K562 (cell line): ENCODE measurements around the gene ASIC3. TPM values are rescaled to one million over a fixed set of nuclear protein-coding genes. Genes with fewer than 3 reads are reported as not detected.

Source experiments
- FOXP1 ChIP-seq: sonication (generic); formaldehyde crosslinking; IDR thresholded peaks from 2 replicates; pipeline ENCODE4 v1.8.0; 2022; ENCODE audit warnings: mild to moderate bottlenecking, missing genetic modification reagents
- GTF2B ChIP-seq: IDR thresholded peaks from 2 replicates; pipeline ENCODE4 v1.6.1; 2011; ENCODE audit not compliant: insufficient read length; ENCODE audit errors: extremely low read depth
- JUN ChIP-seq, 2 experiments: sonication (generic) in 1 of 2; formaldehyde crosslinking in 1 of 2; IDR thresholded peaks; 2 replicates each; pipeline versions ENCODE4 v1.6.1 to v1.8.0; 2012 to 2022; ENCODE audit warnings: borderline replicate concordance in 2 of 2, mild to moderate bottlenecking in 2 of 2, improper control_type of control experiment in 1 of 2, low read depth in 1 of 2, low read length in 1 of 2, missing genetic modification reagents in 1 of 2
- KLF1 ChIP-seq: fragments of 450-650 bp; IDR thresholded peaks from 2 replicates; pipeline ENCODE4 v1.6.1; 2016; ENCODE audit warnings: missing genetic modification characterization, missing compliant biosample characterization
- L3MBTL2 ChIP-seq: fragments of 450-650 bp; IDR thresholded peaks from 2 replicates; pipeline ENCODE4 v1.6.1; 2016; ENCODE audit warnings: mild to moderate bottlenecking, moderate library complexity
- NELFE ChIP-seq: IDR thresholded peaks from 2 replicates; pipeline ENCODE4 v1.6.1; 2011; ENCODE audit warnings: mild to moderate bottlenecking; ENCODE audit not compliant: insufficient read depth, insufficient read length
- PTRF ChIP-seq: fragments of 450-650 bp; IDR thresholded peaks from 2 replicates; pipeline ENCODE4 v1.6.1; 2016; ENCODE audit warnings: mild to moderate bottlenecking, missing genetic modification characterization, missing compliant biosample characterization
- SRSF1 ChIP-seq: fragments of 200-400 bp; formaldehyde crosslinking; IDR thresholded peaks from 2 replicates; pipeline ENCODE4 v1.6.1; 2017; ENCODE audit warnings: mild to moderate bottlenecking, low read depth, low read length, moderate library complexity
- SRSF9 ChIP-seq: fragments of 200-400 bp; formaldehyde crosslinking; IDR thresholded peaks from 2 replicates; pipeline ENCODE4 v1.6.1; 2017; ENCODE audit warnings: low read depth, low read length, borderline replicate concordance
- TAF1 ChIP-seq: IDR thresholded peaks from 2 replicates; pipeline ENCODE4 v1.6.1; 2011; ENCODE audit warnings: mild to moderate bottlenecking, low read length, moderate library complexity; ENCODE audit not compliant: insufficient read depth, control insufficient read depth, severe bottlenecking; ENCODE audit errors: extremely low read depth
- TRIM25 ChIP-seq: fragments of 450-650 bp; IDR thresholded peaks from 2 replicates; pipeline ENCODE4 v1.7.0; 2016; ENCODE audit warnings: borderline replicate concordance
- U2AF2 ChIP-seq: fragments of 200-400 bp; formaldehyde crosslinking; optimal IDR thresholded peaks from 2 replicates; pipeline ENCODE3; 2017; ENCODE audit warnings: low read depth, mild to moderate bottlenecking, low read length
- ZNF3 ChIP-seq: fragments of 250-450 bp; sonication (Bioruptor Pico); IDR thresholded peaks from 2 replicates; pipeline ENCODE4 v1.5.0; 2021; ENCODE audit warnings: mild to moderate bottlenecking, moderate library complexity
- ZNF318 ChIP-seq, 2 experiments: fragments of 450-650 bp; IDR thresholded peaks; 2 replicates each; pipeline ENCODE4 v1.6.1; 2016; ENCODE audit warnings: mild to moderate bottlenecking in 2 of 2, borderline replicate concordance in 1 of 2, low read depth in 1 of 2, moderate library complexity in 1 of 2
- polyA plus RNA-seq, 8 experiments: library from polyadenylated mRNA; depleted of rRNA in 4 of 8; stranded (reverse) in 5 of 8; unstranded in 3 of 8; fragments of >200 nt; fragmentation: Nextera tagmentation in 2 of 8; fragmentation: Illumina TruSeq in 1 of 8; extraction: Ambion mirVana in 2 of 8; extraction: Trizol in 1 of 8; gene quantifications; 2 replicates each; pipeline versions ENCODE4 v1.2.1 to v1.2.3, GENCODE V29; 2011 to 2014; ENCODE audit warnings: inconsistent platforms in 1 of 8, missing spikeins in 1 of 8
- total RNA-seq, 7 experiments: library from RNA; depleted of rRNA in 6 of 7; stranded (reverse); fragments of >200 nt in 6 of 7; fragmentation: Illumina TruSeq in 2 of 7; extraction: Trizol in 2 of 7; gene quantifications; 2 replicates each; pipeline versions ENCODE4 v1.2.1 to v1.2.3, GENCODE V29; 2011 to 2021; ENCODE audit warnings: low replicate concordance in 1 of 7

Gene ASIC3
- total and polyA plus RNA-seq, 9 of the 15 experiments (the other 6 are each of a cell fraction or from before 2014, with no cell fraction given): 0.11 to 5.0 (median 0.87) TPM

- TF ChIP-seq L3MBTL2 (peak; percentile 80), PTRF (tag) (no peak), SRSF1 (no peak), SRSF9 (no peak), KLF1 (tag) (peak; percentile 50), TAF1 (peak; percentile 57), JUN (IDR thresholded peaks at IDR 0.05; ENCODE audit: borderline replicate concordance, low read depth, low read length) (peak; percentile 73; the same call in 1 of the 2 replicates), JUN (CRISPR knock-in tag; IDR thresholded peaks at IDR 0.05; ENCODE audit: borderline replicate concordance) (no peak), ZNF3 (CRISPR knock-in tag) (no peak), GTF2B (no peak), FOXP1 (CRISPR knock-in tag) (0 out of 2 replicates have a peak, but pooled peaks have one; percentile 10), NELFE (no peak), ZNF318 (IDR thresholded peaks at IDR 0.05; ENCODE audit: borderline replicate concordance in 1 of 2, low read depth in 1 of 2) (peak in 1 of 2 experiments; percentile 94; a peak in 2 of 4 replicates), U2AF2 (no peak), TRIM25 (no peak)
These were observed 9.9 kb downstream of the ASIC3 start (continued) for GRCh38 chr7:151057989-151058780.
